ENCODE measurements around the gene MBNL1.

- TF ChIP-seq CTCF (IDR thresholded peaks at IDR 0.05): no peak
- no peak for TF ChIP-seq POLR2A (IDR thresholded peaks at IDR 0.05)
Observed at GRCh38 chr3:152272771-152273242, 4.1 kb downstream of the MBNL1 start.
